HUES64 (cell line): ENCODE results near the gene BCL10.

Source experiments
- H3K27ac ChIP-seq: 2 replicates; pipeline ENCODE4 v1.7.0; 2013; ENCODE audit warnings: low read depth, low read length, inconsistent platforms
- H3K27me3 ChIP-seq: 2 replicates; pipeline ENCODE4 v1.6.1; 2013; ENCODE audit warnings: mild to moderate bottlenecking, low read length; ENCODE audit not compliant: insufficient read depth
- H3K36me3 ChIP-seq: 2 replicates; pipeline ENCODE4 v1.6.1; 2013; ENCODE audit warnings: mild to moderate bottlenecking, low read length; ENCODE audit not compliant: insufficient read depth
- H3K4me1 ChIP-seq: 2 replicates; pipeline ENCODE4 v1.6.1; 2013; ENCODE audit warnings: mild to moderate bottlenecking, low read length, moderate library complexity; ENCODE audit not compliant: insufficient read depth
- H3K4me3 ChIP-seq: 2 replicates; pipeline ENCODE4 v1.5.1; 2013; ENCODE audit warnings: mild to moderate bottlenecking, low read length, moderate library complexity
- H3K9ac ChIP-seq: 2 replicates; pipeline ENCODE4 v1.6.1; 2013; ENCODE audit warnings: mild to moderate bottlenecking, low read depth, low read length
- H3K9me3 ChIP-seq: 2 replicates; pipeline ENCODE4 v1.6.1; 2013; ENCODE audit warnings: low read depth, low read length; ENCODE audit not compliant: insufficient read depth
- WGBS: fragments of 150-250, 120-280 bp; methylation state at CpG from one replicate; pipeline ENCODE4 v1.1.7; 2013; ENCODE audit warnings: missing lambda C conversion rate; 5-methylcytosine and 5-hydroxymethylcytosine counted together

Gene BCL10

DNA sequence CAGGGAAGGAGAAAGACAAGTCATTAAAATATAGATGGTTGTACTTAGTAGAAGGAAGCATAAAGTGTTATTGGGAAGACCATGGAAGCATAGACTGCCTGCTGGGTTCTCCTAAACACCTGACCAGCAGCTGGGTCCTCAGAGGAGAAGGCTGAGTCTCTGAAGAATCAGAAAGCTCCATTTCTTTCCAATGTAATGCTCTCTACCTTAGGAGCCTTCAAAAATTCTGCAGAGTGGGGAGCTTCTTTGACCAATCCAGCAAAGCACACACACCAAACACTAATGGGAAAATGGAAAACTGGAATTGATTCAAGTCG, 21.1 kb upstream of the BCL10 start:
- Histone ChIP-seq H3K9ac (no peak overlapping the region), H3K27ac (no peak overlapping the region), H3K36me3 (no peaks in the 10 kb centered on the region), H3K27me3 (no peaks in the 10 kb centered on the region), H3K9me3 (no peaks in the 10 kb centered on the region), H3K4me3 (no peak overlapping the region), H3K4me1 (peaks cover 4% of the 10 kb centered on the region)
- WGBS = no CpG with 5 or more reads among the region's 1 CpG

DNA sequence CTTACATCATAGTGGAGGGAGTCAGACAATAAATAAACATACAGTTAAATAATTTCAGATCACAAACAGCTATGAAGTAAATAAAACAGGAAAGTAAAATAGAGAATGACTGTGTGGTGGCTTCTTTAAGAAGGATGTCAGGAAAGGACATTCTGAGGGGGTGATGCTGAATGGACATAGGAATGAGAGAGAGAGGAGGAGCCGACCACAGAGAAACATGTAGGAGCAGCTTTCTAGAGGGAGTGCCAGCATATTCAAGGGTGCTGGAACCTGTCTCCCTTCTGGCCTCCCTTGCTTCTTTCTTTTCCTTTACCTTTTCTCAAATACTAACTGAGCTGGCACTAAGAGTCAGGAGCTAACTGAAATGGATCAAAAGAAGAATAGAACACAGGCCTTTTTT, 20.5 kb upstream of the BCL10 start:
- Histone ChIP-seq H3K9me3 (no peaks in the 10 kb centered on the region), H3K4me1 (peaks cover 4% of the 10 kb centered on the region), H3K9ac (no peak overlapping the region), H3K4me3 (no peak overlapping the region), H3K36me3 (no peaks in the 10 kb centered on the region), H3K27ac (no peak overlapping the region), H3K27me3 (no peaks in the 10 kb centered on the region)
- WGBS = 83% methylated on average over 1 of the region's 1 CpG

DNA sequence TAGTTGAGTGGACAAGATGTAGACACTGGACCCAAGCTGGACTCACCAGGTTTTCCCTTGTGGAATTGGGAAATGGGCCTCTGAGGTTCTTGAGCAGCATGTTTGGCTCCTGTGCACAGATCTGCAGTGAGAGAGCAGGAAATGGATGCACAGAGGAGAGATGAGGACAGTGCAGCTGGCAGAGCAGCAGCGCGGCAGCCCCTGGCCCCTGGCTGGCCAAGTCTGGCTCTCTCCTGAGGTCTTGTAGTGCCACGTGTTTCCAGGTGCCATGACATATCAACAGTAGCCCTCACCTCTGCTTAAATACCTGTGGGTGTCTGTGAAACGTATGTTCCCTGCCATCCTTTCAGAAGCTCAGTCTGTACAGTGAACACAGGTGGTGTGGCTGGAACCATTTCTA, 19.2 kb upstream of the BCL10 start:
- H3K27ac ChIP-seq = no peak overlapping the region
- H3K27me3 ChIP-seq = no peaks in the 10 kb centered on the region
- H3K4me3 ChIP-seq = no peak overlapping the region
- H3K9me3 ChIP-seq = no peaks in the 10 kb centered on the region
- WGBS = 94% methylated on average over 4 of the region's 4 CpGs
- H3K4me1 ChIP-seq = peaks cover 4% of the 10 kb centered on the region
- no peaks in the 10 kb centered on the region for H3K36me3 ChIP-seq
- H3K9ac ChIP-seq = no peak overlapping the region

DNA sequence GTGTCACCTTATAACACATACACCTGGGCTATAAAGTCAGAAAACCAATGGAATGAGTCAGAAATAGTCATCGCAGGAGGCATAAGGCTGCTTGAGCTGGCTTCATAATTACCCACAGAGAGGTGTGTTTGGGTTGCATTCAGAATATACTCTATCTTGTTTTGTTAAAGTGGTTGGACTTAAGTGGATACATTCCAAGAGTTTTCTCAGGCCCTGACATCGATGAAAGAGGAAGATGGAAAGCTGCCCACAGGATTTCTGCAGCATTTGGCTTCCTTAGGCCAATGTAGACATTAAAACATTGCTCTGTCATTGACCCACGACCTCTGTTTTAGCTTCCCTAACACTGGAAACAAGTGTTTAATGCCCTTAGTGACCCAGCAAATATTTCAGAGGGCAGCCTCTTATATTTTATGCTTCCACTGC, 18.6 kb upstream of the BCL10 start:
- no peaks in the 10 kb centered on the region for H3K27me3 ChIP-seq
- WGBS = 85% methylated on average over 3 of the region's 3 CpGs
- H3K9ac ChIP-seq = no peak overlapping the region
- H3K4me1 ChIP-seq = peaks cover 4% of the 10 kb centered on the region
- H3K4me3 ChIP-seq = no peak overlapping the region
- H3K9me3 ChIP-seq = no peaks in the 10 kb centered on the region
- H3K27ac ChIP-seq = no peak overlapping the region
- no peaks in the 10 kb centered on the region for H3K36me3 ChIP-seq

DNA sequence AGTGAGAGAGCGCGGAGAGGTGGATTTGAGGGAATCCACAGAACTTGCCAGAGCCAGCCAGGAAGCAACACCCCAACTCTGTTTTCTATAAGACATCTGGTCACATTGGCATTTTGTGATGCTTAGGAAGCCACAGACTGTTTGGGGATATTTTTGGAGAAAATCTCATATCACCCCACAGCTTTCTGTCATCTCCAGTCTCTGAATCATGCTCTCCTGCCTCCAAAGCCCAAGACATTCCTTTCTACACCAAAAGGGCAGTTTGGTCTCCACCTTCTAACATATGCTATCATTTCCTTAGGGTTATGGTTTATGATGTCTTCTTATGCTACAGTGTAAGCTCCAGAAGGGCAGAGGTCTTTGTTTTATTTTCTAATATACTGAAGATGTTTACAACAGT, 14.4 kb upstream of the BCL10 start:
- H3K4me1 ChIP-seq = no peaks in the 10 kb centered on the region
- WGBS = 100% methylated on average over 2 of the region's 2 CpGs

GRCh38 chr1:85289848-85290335, 13.5 kb upstream of the BCL10 start:
- no peaks in the 10 kb centered on the region for H3K4me1 ChIP-seq
- no peaks in the 10 kb centered on the region for H3K9me3 ChIP-seq

More for the DNA sequence above, 14.4 kb upstream of the BCL10 start:
- Histone ChIP-seq H3K9me3 (no peaks in the 10 kb centered on the region), H3K36me3 (no peaks in the 10 kb centered on the region), H3K27ac (no peak overlapping the region), H3K4me3 (no peak overlapping the region), H3K9ac (no peak overlapping the region), H3K27me3 (no peaks in the 10 kb centered on the region)

DNA sequence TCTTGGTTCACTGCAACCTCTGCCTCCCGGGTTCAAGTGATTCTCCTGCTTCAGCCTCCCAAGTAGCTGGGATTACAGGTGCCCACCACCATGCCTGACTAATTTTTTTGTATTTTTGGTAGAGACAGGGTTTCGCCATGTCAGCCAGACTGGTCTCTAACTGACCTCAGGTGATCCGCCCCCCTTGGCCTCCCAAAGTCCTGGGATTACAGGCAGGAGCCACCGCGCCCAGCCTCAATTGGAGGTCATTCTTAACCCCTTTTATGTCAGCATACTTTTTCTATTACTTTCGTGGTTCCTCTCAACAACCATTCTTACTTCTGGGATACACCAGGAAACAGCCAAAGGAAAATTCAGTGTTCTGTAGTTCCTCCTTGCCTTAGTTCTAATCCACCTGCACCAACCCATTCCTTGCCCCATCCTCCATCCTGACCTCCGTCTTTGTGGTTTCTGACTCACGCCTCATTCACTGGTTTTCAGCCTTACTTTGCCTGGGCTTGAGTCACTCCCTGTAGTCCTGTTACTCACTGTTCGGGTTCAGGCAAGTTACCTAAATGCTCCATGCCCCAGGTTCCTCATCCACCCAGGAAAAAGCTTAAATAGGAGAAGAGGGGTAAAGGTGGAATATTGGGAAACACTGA, 12.9 kb upstream of the BCL10 start:
- Histone ChIP-seq H3K4me1 (no peaks in the 10 kb centered on the region), H3K4me3 (no peak overlapping the region), H3K9ac (no peak overlapping the region), H3K9me3 (peaks cover 3% of the 10 kb centered on the region; the same call in 1 of the 2 replicates), H3K36me3 (no peaks in the 10 kb centered on the region), H3K27me3 (no peaks in the 10 kb centered on the region), H3K27ac (no peak overlapping the region)
- 88% methylated on average over 9 of the region's 9 CpGs for WGBS

More at GRCh38 chr1:85289848-85290335, 13.5 kb upstream of the BCL10 start:
- Histone ChIP-seq H3K27ac (no peak overlapping the region), H3K4me3 (no peak overlapping the region), H3K9ac (no peak overlapping the region), H3K27me3 (no peaks in the 10 kb centered on the region), H3K36me3 (no peaks in the 10 kb centered on the region)
- WGBS = 85% methylated on average over 4 of the region's 4 CpGs

DNA sequence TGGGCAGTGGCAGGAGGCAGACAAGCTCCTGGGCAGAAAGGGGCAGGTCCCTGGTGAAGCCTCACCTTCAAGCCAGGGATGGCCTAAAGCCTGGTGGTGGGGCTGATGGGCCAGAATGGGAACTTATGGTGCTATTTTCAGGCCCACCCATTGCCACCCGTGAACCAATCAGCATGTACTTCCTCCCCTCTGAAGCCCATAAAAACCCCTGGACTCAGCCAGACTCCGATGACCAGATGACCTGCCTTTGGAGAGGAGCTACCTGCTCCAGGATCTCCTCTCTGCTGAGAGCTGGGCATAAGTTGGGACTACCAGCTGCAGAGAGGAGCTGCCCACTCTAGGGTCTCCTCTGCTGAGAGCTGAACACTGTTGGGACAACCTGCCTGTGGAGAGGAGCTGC, 7.8 kb upstream of the BCL10 start:
- no peak overlapping the region for H3K4me3 ChIP-seq
- peaks cover 4% of the 10 kb centered on the region; the same call in 1 of the 2 replicates for H3K9me3 ChIP-seq
- peaks cover 7% of the 10 kb centered on the region; the same call in 1 of the 2 replicates for H3K4me1 ChIP-seq
- H3K36me3 ChIP-seq = no peaks in the 10 kb centered on the region
- H3K27ac ChIP-seq = no peak overlapping the region
- 94% methylated on average over 2 of the region's 2 CpGs for WGBS
- no peaks in the 10 kb centered on the region for H3K27me3 ChIP-seq
- H3K9ac ChIP-seq = no peak overlapping the region

DNA sequence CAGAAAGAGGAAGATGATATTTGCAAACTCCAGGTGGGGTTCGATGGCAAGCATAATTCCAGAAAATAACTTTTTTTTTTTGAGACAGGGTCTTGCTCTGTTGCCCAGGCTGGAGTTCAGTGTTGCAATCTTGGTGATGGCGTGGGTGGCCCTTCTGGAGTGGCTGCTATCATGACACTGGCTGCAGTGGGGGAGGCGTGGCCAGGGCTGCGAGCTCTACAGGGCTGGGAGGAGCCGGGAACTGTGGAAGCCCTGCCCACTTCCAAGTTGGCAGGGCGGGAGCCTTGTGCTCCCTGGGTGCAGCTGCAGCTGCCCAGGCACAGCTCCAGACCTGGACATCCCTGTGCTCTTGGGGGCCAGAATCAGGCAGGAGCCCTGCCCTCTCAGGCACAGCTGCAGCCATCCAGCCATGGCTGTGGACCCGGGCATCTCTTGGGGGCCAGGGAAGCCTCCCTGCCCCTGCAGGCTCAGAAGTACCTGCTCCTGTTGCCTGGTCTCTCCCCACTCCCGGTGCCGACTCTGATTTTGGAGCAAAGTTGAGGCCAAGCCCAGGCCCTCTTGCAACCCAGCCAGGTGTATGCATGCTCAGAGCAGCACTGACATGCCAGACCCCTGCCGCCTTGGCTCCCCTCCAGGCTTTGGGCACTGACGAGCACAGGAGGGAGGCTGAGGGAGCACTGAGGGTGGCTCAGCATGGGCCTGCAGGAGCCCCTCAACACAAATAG, 7.2 kb upstream of the BCL10 start:
- Histone ChIP-seq H3K4me3 (no peak overlapping the region), H3K9me3 (peaks cover 4% of the 10 kb centered on the region; the same call in 1 of the 2 replicates), H3K27ac (no peak overlapping the region), H3K36me3 (no peaks in the 10 kb centered on the region), H3K27me3 (no peaks in the 10 kb centered on the region), H3K4me1 (peaks cover 7% of the 10 kb centered on the region; the same call in 1 of the 2 replicates), H3K9ac (no peak overlapping the region)
- 91% methylated on average over 11 of the region's 11 CpGs for WGBS

GRCh38 chr1:85282424-85282823, 6.0 kb upstream of the BCL10 start:
- 59% methylated on average over 1 of the region's 1 CpG for WGBS
- H3K9me3 ChIP-seq = peaks cover 4% of the 10 kb centered on the region; the same call in 1 of the 2 replicates
- H3K4me3 ChIP-seq = no peak overlapping the region
- no peaks in the 10 kb centered on the region for H3K36me3 ChIP-seq
- H3K27me3 ChIP-seq = no peaks in the 10 kb centered on the region
- peaks cover 7% of the 10 kb centered on the region; the same call in 1 of the 2 replicates for H3K4me1 ChIP-seq
- H3K27ac ChIP-seq = no peak overlapping the region
- H3K9ac ChIP-seq = no peak overlapping the region

- H3K9me3 ChIP-seq = peaks cover 4% of the 10 kb centered on the region; the same call in 1 of the 2 replicates
- H3K9ac ChIP-seq = no peak overlapping the region
- 89% methylated on average over 4 of the region's 4 CpGs for WGBS
- H3K4me1 ChIP-seq = peaks cover 7% of the 10 kb centered on the region; the same call in 1 of the 2 replicates
- H3K27me3 ChIP-seq = no peaks in the 10 kb centered on the region
- H3K36me3 ChIP-seq = no peaks in the 10 kb centered on the region
- no peak overlapping the region for H3K27ac ChIP-seq
- H3K4me3 ChIP-seq = no peak overlapping the region
Observed at GRCh38 chr1:85280636-85281035, 4.2 kb upstream of the BCL10 start.
